SK-N-SH treated with all-trans-retinoic acid at 6 μM for 48 hours (cell line): ENCODE measurements around the gene PPIP5K2.

Source experiments
- ATAC-seq: fragments of 200-7000 bp; cut with Tn5 transposase; 3 replicates; pipeline ENCODE4 v1.9.1; 2020; ENCODE audit warnings: mild to moderate bottlenecking, moderate library complexity
- ARNTL ChIP-seq: fragments of 450-650 bp; formaldehyde crosslinking; IDR thresholded peaks from 2 replicates; pipeline ENCODE4 v1.5.0; 2020; ENCODE audit warnings: low read depth, mild to moderate bottlenecking, moderate library complexity, borderline replicate concordance
- BACH2 ChIP-seq: fragments of 250-450 bp; sonication (Bioruptor Pico); IDR thresholded peaks from 2 replicates; pipeline ENCODE4 v1.9.0; 2021; ENCODE audit warnings: mild to moderate bottlenecking, borderline replicate concordance
- CREB5 ChIP-seq: fragments of 250-450 bp; sonication (Bioruptor Pico); IDR thresholded peaks from 2 replicates; pipeline ENCODE4 v1.5.1; 2020; ENCODE audit warnings: low read depth, mild to moderate bottlenecking, moderate library complexity
- ESRRG ChIP-seq: fragments of 250-450 bp; sonication (Bioruptor Pico); IDR thresholded peaks from 2 replicates; pipeline ENCODE4 v1.6.1; 2021; ENCODE audit warnings: mild to moderate bottlenecking
- GLIS3 ChIP-seq: fragments of 250-450 bp; sonication (Bioruptor Pico); IDR thresholded peaks from 2 replicates; pipeline ENCODE4 v1.5.0; 2020; ENCODE audit warnings: mild to moderate bottlenecking, moderate library complexity
- OSR1 ChIP-seq: fragments of 250-450 bp; sonication (Bioruptor Pico); IDR thresholded peaks from 2 replicates; pipeline ENCODE4 v1.8.0; 2022; ENCODE audit warnings: moderate library complexity, mild to moderate bottlenecking, inconsistent platforms
- PATZ1 ChIP-seq: fragments of 250-450 bp; sonication (Bioruptor Pico); IDR thresholded peaks from 2 replicates; pipeline ENCODE4 v1.8.0; 2020; ENCODE audit warnings: mild to moderate bottlenecking, moderate library complexity, borderline replicate concordance
- POU6F1 ChIP-seq: fragments of 250-450 bp; sonication (Bioruptor Pico); IDR thresholded peaks from 2 replicates; pipeline ENCODE4 v1.8.0; 2021; ENCODE audit warnings: low read depth, mild to moderate bottlenecking, moderate library complexity, borderline replicate concordance
- PPARA ChIP-seq: fragments of 250-450 bp; sonication (Bioruptor Pico); IDR thresholded peaks from 2 replicates; pipeline ENCODE4 v1.5.0; 2020; ENCODE audit warnings: mild to moderate bottlenecking, borderline replicate concordance
- RARB ChIP-seq: fragments of 250-450 bp; sonication (Bioruptor Pico); IDR thresholded peaks from 2 replicates; pipeline ENCODE4 v1.8.0; 2021; ENCODE audit warnings: mild to moderate bottlenecking, moderate library complexity
- SNAI2 ChIP-seq: fragments of 250-450 bp; sonication (Bioruptor Pico); IDR thresholded peaks from 2 replicates; pipeline ENCODE4 v1.5.0; 2020; ENCODE audit warnings: mild to moderate bottlenecking, moderate library complexity
- TCF4 ChIP-seq: fragments of 250-450 bp; sonication (Bioruptor Pico); IDR thresholded peaks from 2 replicates; pipeline ENCODE4 v1.8.0; 2021; ENCODE audit warnings: mild to moderate bottlenecking, moderate library complexity, borderline replicate concordance
- TOX ChIP-seq: fragments of 250-450 bp; sonication (Bioruptor Pico); IDR thresholded peaks from 2 replicates; pipeline ENCODE4 v1.8.0; 2021; ENCODE audit warnings: mild to moderate bottlenecking, moderate library complexity, borderline replicate concordance
- ZC3H10 ChIP-seq: fragments of 250-450 bp; sonication (Bioruptor Pico); IDR thresholded peaks from 2 replicates; pipeline ENCODE4 v1.5.1; 2021; ENCODE audit warnings: mild to moderate bottlenecking, moderate library complexity
- ZNF565 ChIP-seq: fragments of 450-650 bp; formaldehyde crosslinking; conservative IDR thresholded peaks from 2 replicates; pipeline ENCODE4 v1.5.0; 2020; ENCODE audit warnings: low read depth, mild to moderate bottlenecking, moderate library complexity
- ZNF8 ChIP-seq: fragments of 450-650 bp; formaldehyde crosslinking; IDR thresholded peaks from 2 replicates; pipeline ENCODE4 v1.5.0; 2020; ENCODE audit warnings: mild to moderate bottlenecking, moderate library complexity
- TF ChIP-seq, protein P1 (sequence below): fragments of 250-450 bp; sonication (Bioruptor Pico); IDR thresholded peaks from 2 replicates; pipeline ENCODE4 v1.5.1; 2021; ENCODE audit warnings: mild to moderate bottlenecking, moderate library complexity

Gene PPIP5K2

DNA sequence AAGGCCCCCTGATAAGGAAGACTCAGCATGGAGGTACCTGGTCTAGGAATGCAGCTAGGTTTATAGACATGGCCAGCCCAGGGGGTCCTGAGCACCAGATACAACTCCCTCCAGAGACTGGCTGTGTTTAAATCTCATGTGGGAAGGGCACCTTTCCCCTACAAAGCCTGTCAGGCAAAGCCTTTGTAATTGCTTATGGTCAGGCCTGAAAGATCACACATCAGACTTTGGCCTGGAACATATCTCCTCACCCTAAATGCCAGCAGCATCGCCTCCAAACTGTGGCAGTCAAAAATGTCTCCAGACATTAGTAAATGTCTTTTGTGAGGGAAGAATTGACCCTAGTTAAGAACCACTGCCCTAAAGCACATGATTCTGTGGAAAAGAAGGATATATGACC lies 86.9 kb downstream of the PPIP5K2 start:
- no peak for ATAC-seq

GRCh38 chr5:103207653-103208052 lies 87.6 kb downstream of the PPIP5K2 start:
- TF ChIP-seq CREB5 (no peak), TCF4 (CRISPR knock-in tag) (no peak), ESRRG (CRISPR knock-in tag) (no peak)
- no peak for ATAC-seq

More for the DNA sequence above, 86.9 kb downstream of the PPIP5K2 start:
- TF ChIP-seq OSR1 (CRISPR knock-in tag) (no peak), ZNF565 (CRISPR knock-in tag) (no peak), TOX (CRISPR knock-in tag) (no peak), CREB5 (no peak), ZC3H10 (CRISPR knock-in tag) (no peak), ARNTL (CRISPR knock-in tag) (no peak), SNAI2 (no peak), PATZ1 (CRISPR knock-in tag) (no peak), RARB (CRISPR knock-in tag) (no peak), BACH2 (CRISPR knock-in tag) (no peak), POU6F1 (CRISPR knock-in tag) (no peak)
- TF ChIP-seq, protein P1, sequence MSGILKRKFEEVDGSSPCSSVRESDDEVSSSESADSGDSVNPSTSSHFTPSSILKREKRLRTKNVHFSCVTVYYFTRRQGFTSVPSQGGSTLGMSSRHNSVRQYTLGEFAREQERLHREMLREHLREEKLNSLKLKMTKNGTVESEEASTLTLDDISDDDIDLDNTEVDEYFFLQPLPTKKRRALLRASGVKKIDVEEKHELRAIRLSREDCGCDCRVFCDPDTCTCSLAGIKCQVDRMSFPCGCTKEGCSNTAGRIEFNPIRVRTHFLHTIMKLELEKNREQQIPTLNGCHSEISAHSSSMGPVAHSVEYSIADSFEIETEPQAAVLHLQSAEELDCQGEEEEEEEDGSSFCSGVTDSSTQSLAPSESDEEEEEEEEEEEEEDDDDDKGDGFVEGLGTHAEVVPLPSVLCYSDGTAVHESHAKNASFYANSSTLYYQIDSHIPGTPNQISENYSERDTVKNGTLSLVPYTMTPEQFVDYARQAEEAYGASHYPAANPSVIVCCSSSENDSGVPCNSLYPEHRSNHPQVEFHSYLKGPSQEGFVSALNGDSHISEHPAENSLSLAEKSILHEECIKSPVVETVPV (CRISPR knock-in tag) = no peak
- TF ChIP-seq, all 23 proteins: peak for 0

- ATAC-seq = no peak
- no peak for TF ChIP-seq TOX (CRISPR knock-in tag)
- no peak for TF ChIP-seq POU6F1 (CRISPR knock-in tag)
- TF ChIP-seq SNAI2 = no peak
- TF ChIP-seq RARB (CRISPR knock-in tag) = no peak
- no peak for TF ChIP-seq OSR1 (CRISPR knock-in tag)
- no peak for TF ChIP-seq ZNF8 (CRISPR knock-in tag)
- no peak for TF ChIP-seq BACH2 (CRISPR knock-in tag)
- no peak for TF ChIP-seq GLIS3 (CRISPR knock-in tag)
Measured at GRCh38 chr5:103208460-103208859, 88.4 kb downstream of the PPIP5K2 start.

- ATAC-seq = no peak
- peak; percentile 34; the same call in 1 of the 2 replicates for TF ChIP-seq TCF4 (CRISPR knock-in tag)
- no peak for TF ChIP-seq ARNTL (CRISPR knock-in tag)
- no peak for TF ChIP-seq PPARA
- TF ChIP-seq, protein P1 (CRISPR knock-in tag) = no peak
Measured at GRCh38 chr5:103209065-103209464, 89.0 kb downstream of the PPIP5K2 start.
